Cardiac muscle cell (in vitro differentiated cells and primary cell): Measurements from ENCODE around the gene TYRP1. TPM values are rescaled to one million over a fixed set of nuclear protein-coding genes. Genes with fewer than 3 reads are reported as not detected.

Experiments
- DNase-seq, 2 donors: peaks; one replicate each; pipeline versions ENCODE4 v3.0.0 to v3.0.0-alpha.2; 2010 to 2017; ENCODE audit warnings: low read depth in 1 of 2, low spot score in 1 of 2
- H3K27ac ChIP-seq: fragments of 200-600 bp; sonication (generic); 2 replicates; pipeline ENCODE4 v1.5.1; 2016
- H3K27me3 ChIP-seq: fragments of 200-600 bp; sonication (generic); 2 replicates; pipeline ENCODE4 v1.6.0; 2016; ENCODE audit warnings: control low read depth
- H3K36me3 ChIP-seq: fragments of 200-600 bp; sonication (generic); 2 replicates; pipeline ENCODE4 v1.5.1; 2016; ENCODE audit warnings: control low read depth
- H3K4me1 ChIP-seq: fragments of 200-600 bp; sonication (generic); 2 replicates; pipeline ENCODE4 v1.8.1; 2017; ENCODE audit warnings: low read depth, mild to moderate bottlenecking, mixed run types
- H3K4me3 ChIP-seq: fragments of 200-600 bp; sonication (generic); 2 replicates; pipeline ENCODE4 v1.5.1; 2016; ENCODE audit warnings: mild to moderate bottlenecking
- H3K9me3 ChIP-seq: fragments of 200-600 bp; sonication (generic); 2 replicates; pipeline ENCODE4 v1.5.1; 2017; ENCODE audit warnings: low read depth, mild to moderate bottlenecking, control low read depth
- polyA plus RNA-seq: library from polyadenylated mRNA; unstranded; fragments of >200 nt; fragmentation: Nextera tagmentation; extraction: Ambion mirVana; gene quantifications from 2 replicates; pipeline ENCODE4 v1.2.1, GENCODE V29; 2016
- total RNA-seq: library from RNA; depleted of rRNA; stranded (reverse); fragments of >200 nt; gene quantifications from 2 replicates; pipeline ENCODE4 v1.2.3, GENCODE V29; 2016
- TF ChIP-seq, protein P1 (sequence below): IDR thresholded peaks from 2 replicates; pipeline ENCODE4 v1.5.1; 2012; ENCODE audit warnings: low read depth, mild to moderate bottlenecking, low read length

Gene TYRP1
- total and polyA plus RNA-seq, 2 experiments from 2014 or later, result 0.48 to 0.59 TPM

DNA sequence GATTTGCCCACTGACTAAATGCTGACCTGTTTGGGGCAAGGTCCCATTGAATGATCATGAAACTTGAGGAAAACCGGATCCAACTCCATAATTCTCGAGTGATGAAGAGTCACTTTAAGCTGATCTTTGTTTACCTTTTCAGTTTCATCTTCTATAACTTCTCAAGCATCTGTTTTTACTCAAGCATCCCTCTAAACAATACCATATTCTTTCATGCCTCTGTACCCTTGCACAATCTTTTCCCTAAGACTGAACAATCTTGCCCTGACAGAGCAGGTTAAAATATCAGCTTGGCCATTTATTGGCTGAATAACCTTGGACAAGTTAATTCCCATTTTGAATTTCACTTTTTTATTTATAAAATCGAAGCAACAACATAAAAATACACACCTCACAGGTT, 39.8 kb downstream of the TYRP1 start:
- no peaks in the 10 kb centered on the region for H3K36me3 ChIP-seq
- TF ChIP-seq, protein P1, sequence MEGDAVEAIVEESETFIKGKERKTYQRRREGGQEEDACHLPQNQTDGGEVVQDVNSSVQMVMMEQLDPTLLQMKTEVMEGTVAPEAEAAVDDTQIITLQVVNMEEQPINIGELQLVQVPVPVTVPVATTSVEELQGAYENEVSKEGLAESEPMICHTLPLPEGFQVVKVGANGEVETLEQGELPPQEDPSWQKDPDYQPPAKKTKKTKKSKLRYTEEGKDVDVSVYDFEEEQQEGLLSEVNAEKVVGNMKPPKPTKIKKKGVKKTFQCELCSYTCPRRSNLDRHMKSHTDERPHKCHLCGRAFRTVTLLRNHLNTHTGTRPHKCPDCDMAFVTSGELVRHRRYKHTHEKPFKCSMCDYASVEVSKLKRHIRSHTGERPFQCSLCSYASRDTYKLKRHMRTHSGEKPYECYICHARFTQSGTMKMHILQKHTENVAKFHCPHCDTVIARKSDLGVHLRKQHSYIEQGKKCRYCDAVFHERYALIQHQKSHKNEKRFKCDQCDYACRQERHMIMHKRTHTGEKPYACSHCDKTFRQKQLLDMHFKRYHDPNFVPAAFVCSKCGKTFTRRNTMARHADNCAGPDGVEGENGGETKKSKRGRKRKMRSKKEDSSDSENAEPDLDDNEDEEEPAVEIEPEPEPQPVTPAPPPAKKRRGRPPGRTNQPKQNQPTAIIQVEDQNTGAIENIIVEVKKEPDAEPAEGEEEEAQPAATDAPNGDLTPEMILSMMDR, result no peak
- H3K27ac ChIP-seq, result no peak overlapping the region
- no peak for DNase-seq
- H3K27me3 ChIP-seq, result no peaks in the 10 kb centered on the region
- no peaks in the 10 kb centered on the region for H3K9me3 ChIP-seq
- H3K4me1 ChIP-seq, result no peaks in the 10 kb centered on the region
- no peak overlapping the region for H3K4me3 ChIP-seq

DNA sequence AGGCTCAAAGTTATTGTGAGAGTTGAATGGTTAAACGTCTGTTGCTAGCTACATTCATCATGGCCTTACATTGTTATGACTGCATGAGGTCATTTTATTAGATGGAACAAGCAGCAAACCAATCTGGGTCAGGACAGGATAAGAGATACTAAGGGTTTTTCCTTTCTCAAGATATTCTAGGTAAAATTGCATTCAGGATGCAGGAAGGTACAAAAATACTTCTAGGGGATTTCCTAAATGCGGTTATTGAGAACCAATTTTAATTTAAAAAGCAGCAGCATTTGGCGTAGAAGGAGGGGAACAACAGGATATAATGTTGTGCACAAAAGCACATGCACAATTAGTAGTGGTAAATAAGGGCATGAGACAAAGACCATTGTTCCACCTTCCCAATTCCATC, 42.5 kb downstream of the TYRP1 start:
- H3K27ac ChIP-seq, result no peak overlapping the region
- no peak overlapping the region for H3K4me3 ChIP-seq
- no peaks in the 10 kb centered on the region for H3K36me3 ChIP-seq
- no peaks in the 10 kb centered on the region for H3K27me3 ChIP-seq
- TF ChIP-seq, protein P1, result no peak
- no peaks in the 10 kb centered on the region for H3K4me1 ChIP-seq
- DNase-seq, result no peak
- no peaks in the 10 kb centered on the region for H3K9me3 ChIP-seq

DNA sequence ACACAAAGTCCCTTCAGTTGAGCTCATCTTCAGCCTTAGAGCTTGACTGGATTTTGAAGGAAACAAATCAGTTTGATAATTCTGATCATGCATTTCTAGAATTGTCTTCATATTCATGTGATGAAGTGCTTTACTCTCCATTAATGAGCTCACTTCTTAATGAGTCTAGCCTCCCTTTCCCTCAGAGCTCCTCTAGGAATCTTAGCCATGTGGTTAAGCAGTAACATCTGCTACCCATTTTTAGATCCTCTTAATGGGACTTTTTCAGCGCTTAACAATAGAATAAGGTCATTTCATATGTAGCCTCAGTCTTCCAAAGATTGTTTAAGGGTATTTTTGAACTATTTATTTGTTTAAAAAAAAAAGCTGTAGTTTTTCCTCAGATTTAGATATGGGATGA, 44.7 kb downstream of the TYRP1 start:
- Histone ChIP-seq H3K9me3 (no peaks in the 10 kb centered on the region), H3K4me3 (no peak overlapping the region), H3K36me3 (no peaks in the 10 kb centered on the region), H3K4me1 (no peaks in the 10 kb centered on the region), H3K27ac (no peak overlapping the region), H3K27me3 (no peaks in the 10 kb centered on the region)
- DNase-seq, result no peak
- TF ChIP-seq, protein P1, result no peak

DNA sequence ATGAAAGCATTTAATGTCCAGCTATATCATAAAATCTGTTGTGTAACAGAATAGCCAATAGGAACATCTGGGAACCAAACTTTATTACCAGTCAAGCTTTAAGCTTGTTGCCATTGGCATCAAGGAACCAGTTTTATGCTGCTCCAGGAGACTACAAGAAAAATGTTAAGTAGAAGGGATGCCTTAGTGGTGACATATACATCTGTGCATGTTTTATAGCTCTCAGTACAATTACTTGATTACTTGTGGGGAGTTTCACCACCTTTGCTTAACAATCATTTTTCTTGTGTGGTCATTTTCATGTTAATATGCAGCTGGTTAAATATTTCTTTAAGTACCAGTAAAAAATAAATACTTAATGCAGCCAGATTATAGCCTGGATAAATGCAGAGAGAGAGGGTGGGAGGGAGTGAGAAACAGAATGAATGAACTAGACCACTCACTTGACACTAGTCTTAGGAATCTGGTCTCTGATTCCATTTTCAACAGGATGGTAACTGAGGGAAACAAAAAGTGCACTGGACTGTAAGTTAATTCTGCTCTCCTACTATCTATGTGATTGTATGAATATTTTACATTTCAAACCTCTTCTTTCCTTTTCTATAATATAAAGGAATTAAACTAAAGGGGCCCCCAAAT, 45.9 kb downstream of the TYRP1 start:
- Histone ChIP-seq H3K9me3 (no peaks in the 10 kb centered on the region), H3K4me3 (no peak overlapping the region), H3K36me3 (no peaks in the 10 kb centered on the region), H3K4me1 (no peaks in the 10 kb centered on the region), H3K27me3 (no peaks in the 10 kb centered on the region), H3K27ac (no peak overlapping the region)
- TF ChIP-seq, protein P1, result no peak
- DNase-seq, result no peak

DNA sequence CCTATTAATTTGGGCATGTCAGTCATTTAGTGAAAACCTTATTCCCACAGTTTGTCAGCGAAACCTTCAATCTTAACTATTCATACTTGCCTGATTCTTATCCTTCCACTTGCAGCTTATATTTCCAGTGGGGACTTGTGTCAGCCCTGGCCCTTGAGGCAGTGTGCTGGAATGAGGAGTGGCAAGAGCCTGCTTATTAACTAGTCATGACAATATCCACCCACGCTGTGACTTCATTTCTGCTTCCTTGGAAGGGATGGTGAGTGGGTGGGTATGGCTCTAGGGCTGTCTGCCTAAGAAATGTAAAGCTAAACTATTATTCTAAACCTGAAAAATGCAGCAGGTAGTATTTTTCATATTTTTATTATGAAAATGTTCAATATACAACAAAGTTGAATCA, 47.7 kb downstream of the TYRP1 start:
- DNase-seq, result no peak
- TF ChIP-seq, protein P1, result no peak
- H3K4me1 ChIP-seq, result no peaks in the 10 kb centered on the region
- H3K36me3 ChIP-seq, result no peaks in the 10 kb centered on the region
- no peak overlapping the region for H3K27ac ChIP-seq
- H3K27me3 ChIP-seq, result no peaks in the 10 kb centered on the region
- no peak overlapping the region for H3K4me3 ChIP-seq
- no peaks in the 10 kb centered on the region for H3K9me3 ChIP-seq

DNA sequence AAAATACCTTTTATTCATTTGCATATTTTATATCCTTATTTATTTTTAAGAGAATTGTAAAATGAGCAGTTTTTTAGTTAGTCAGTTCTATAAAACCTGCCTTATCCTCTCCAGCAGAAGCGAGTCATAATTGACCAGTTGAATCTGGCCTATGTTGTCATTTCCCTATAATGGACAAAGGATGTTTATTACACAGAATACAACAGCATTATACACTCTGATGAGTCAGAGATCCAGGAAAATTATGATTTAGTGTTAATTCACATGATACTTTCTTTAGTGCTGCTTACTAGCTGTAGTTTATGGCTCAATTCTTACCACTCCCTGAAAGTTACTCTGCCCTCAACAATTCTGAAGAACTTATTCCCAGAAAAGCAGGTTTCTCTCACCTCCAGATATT, 54.8 kb downstream of the TYRP1 start:
- Histone ChIP-seq H3K27me3 (peaks cover 4% of the 10 kb centered on the region), H3K27ac (no peak overlapping the region), H3K4me3 (no peak overlapping the region), H3K9me3 (no peaks in the 10 kb centered on the region), H3K4me1 (peaks cover 3% of the 10 kb centered on the region), H3K36me3 (no peaks in the 10 kb centered on the region)
- TF ChIP-seq, protein P1, result no peak
- DNase-seq, result no peak
